ENCODE data around the gene TMEM35B.

DNA sequence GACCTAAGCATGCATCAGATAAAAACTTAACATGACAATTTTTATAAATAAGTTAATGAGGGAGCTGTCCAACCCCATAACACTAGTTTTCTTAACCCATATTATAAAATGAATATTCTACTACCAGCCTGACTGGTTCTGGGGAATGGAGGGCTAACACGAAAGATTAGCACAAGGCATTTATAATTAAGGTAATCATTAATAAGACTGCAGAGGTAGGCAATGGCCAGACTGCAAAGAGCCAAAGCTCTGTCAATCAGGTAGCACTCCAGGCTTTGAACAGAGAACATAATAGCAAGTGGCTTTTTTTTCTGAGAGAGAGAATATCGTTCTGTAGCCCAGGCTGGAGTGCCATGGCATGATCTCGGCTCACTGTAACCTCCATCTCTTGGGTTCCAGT lies 20.6 kb upstream of the TMEM35B start:
- TF ChIP-seq, protein P1, sequence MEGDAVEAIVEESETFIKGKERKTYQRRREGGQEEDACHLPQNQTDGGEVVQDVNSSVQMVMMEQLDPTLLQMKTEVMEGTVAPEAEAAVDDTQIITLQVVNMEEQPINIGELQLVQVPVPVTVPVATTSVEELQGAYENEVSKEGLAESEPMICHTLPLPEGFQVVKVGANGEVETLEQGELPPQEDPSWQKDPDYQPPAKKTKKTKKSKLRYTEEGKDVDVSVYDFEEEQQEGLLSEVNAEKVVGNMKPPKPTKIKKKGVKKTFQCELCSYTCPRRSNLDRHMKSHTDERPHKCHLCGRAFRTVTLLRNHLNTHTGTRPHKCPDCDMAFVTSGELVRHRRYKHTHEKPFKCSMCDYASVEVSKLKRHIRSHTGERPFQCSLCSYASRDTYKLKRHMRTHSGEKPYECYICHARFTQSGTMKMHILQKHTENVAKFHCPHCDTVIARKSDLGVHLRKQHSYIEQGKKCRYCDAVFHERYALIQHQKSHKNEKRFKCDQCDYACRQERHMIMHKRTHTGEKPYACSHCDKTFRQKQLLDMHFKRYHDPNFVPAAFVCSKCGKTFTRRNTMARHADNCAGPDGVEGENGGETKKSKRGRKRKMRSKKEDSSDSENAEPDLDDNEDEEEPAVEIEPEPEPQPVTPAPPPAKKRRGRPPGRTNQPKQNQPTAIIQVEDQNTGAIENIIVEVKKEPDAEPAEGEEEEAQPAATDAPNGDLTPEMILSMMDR (conservative IDR thresholded peaks at IDR 0.05; ENCODE audit: low read depth in 2 of 2), result no peak
- TF ChIP-seq POLR2AphosphoS5 (IDR thresholded peaks at IDR 0.05; ENCODE audit: low read depth) (no peak), EZH2 (IDR thresholded peaks at IDR 0.05; ENCODE audit: low read depth, unreplicated experiment) (no peak), ZNF114 (CRISPR knock-in tag; IDR thresholded peaks at IDR 0.05) (no peak), EZH2phosphoT487 (IDR thresholded peaks at IDR 0.05; ENCODE audit: unreplicated experiment) (no peak), JUNB (IDR thresholded peaks at IDR 0.05; ENCODE audit: unreplicated experiment) (no peak), CREB1 (CRISPR knock-in tag; IDR thresholded peaks at IDR 0.05; ENCODE audit: low read depth) (no peak), ZNF331 (CRISPR knock-in tag; IDR thresholded peaks at IDR 0.05; ENCODE audit: low read depth) (no peak)
- TF ChIP-seq, protein P2, sequence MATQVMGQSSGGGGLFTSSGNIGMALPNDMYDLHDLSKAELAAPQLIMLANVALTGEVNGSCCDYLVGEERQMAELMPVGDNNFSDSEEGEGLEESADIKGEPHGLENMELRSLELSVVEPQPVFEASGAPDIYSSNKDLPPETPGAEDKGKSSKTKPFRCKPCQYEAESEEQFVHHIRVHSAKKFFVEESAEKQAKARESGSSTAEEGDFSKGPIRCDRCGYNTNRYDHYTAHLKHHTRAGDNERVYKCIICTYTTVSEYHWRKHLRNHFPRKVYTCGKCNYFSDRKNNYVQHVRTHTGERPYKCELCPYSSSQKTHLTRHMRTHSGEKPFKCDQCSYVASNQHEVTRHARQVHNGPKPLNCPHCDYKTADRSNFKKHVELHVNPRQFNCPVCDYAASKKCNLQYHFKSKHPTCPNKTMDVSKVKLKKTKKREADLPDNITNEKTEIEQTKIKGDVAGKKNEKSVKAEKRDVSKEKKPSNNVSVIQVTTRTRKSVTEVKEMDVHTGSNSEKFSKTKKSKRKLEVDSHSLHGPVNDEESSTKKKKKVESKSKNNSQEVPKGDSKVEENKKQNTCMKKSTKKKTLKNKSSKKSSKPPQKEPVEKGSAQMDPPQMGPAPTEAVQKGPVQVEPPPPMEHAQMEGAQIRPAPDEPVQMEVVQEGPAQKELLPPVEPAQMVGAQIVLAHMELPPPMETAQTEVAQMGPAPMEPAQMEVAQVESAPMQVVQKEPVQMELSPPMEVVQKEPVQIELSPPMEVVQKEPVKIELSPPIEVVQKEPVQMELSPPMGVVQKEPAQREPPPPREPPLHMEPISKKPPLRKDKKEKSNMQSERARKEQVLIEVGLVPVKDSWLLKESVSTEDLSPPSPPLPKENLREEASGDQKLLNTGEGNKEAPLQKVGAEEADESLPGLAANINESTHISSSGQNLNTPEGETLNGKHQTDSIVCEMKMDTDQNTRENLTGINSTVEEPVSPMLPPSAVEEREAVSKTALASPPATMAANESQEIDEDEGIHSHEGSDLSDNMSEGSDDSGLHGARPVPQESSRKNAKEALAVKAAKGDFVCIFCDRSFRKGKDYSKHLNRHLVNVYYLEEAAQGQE (IDR thresholded peaks at IDR 0.05; ENCODE audit: unreplicated experiment), result no peak
- TF ChIP-seq, protein P3, sequence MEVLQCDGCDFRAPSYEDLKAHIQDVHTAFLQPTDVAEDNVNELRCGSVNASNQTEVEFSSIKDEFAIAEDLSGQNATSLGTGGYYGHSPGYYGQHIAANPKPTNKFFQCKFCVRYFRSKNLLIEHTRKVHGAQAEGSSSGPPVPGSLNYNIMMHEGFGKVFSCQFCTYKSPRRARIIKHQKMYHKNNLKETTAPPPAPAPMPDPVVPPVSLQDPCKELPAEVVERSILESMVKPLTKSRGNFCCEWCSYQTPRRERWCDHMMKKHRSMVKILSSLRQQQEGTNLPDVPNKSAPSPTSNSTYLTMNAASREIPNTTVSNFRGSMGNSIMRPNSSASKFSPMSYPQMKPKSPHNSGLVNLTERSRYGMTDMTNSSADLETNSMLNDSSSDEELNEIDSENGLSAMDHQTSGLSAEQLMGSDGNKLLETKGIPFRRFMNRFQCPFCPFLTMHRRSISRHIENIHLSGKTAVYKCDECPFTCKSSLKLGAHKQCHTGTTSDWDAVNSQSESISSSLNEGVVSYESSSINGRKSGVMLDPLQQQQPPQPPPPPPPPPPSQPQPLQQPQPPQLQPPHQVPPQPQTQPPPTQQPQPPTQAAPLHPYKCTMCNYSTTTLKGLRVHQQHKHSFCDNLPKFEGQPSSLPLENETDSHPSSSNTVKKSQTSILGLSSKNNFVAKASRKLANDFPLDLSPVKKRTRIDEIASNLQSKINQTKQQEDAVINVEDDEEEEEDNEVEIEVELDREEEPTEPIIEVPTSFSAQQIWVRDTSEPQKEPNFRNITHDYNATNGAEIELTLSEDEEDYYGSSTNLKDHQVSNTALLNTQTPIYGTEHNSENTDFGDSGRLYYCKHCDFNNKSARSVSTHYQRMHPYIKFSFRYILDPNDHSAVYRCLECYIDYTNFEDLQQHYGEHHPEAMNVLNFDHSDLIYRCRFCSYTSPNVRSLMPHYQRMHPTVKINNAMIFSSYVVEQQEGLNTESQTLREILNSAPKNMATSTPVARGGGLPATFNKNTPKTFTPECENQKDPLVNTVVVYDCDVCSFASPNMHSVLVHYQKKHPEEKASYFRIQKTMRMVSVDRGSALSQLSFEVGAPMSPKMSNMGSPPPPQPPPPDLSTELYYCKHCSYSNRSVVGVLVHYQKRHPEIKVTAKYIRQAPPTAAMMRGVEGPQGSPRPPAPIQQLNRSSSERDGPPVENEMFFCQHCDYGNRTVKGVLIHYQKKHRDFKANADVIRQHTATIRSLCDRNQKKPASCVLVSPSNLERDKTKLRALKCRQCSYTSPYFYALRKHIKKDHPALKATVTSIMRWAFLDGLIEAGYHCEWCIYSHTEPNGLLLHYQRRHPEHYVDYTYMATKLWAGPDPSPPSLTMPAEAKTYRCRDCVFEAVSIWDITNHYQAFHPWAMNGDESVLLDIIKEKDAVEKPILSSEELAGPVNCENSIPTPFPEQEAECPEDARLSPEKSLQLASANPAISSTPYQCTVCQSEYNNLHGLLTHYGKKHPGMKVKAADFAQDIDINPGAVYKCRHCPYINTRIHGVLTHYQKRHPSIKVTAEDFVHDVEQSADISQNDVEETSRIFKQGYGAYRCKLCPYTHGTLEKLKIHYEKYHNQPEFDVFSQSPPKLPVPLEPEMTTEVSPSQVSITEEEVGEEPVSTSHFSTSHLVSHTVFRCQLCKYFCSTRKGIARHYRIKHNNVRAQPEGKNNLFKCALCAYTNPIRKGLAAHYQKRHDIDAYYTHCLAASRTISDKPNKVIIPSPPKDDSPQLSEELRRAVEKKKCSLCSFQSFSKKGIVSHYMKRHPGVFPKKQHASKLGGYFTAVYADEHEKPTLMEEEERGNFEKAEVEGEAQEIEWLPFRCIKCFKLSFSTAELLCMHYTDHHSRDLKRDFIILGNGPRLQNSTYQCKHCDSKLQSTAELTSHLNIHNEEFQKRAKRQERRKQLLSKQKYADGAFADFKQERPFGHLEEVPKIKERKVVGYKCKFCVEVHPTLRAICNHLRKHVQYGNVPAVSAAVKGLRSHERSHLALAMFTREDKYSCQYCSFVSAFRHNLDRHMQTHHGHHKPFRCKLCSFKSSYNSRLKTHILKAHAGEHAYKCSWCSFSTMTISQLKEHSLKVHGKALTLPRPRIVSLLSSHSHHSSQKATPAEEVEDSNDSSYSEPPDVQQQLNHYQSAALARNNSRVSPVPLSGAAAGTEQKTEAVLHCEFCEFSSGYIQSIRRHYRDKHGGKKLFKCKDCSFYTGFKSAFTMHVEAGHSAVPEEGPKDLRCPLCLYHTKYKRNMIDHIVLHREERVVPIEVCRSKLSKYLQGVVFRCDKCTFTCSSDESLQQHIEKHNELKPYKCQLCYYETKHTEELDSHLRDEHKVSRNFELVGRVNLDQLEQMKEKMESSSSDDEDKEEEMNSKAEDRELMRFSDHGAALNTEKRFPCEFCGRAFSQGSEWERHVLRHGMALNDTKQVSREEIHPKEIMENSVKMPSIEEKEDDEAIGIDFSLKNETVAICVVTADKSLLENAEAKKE (CRISPR knock-in tag; IDR thresholded peaks at IDR 0.05), result no peak
- TF ChIP-seq, protein P4, sequence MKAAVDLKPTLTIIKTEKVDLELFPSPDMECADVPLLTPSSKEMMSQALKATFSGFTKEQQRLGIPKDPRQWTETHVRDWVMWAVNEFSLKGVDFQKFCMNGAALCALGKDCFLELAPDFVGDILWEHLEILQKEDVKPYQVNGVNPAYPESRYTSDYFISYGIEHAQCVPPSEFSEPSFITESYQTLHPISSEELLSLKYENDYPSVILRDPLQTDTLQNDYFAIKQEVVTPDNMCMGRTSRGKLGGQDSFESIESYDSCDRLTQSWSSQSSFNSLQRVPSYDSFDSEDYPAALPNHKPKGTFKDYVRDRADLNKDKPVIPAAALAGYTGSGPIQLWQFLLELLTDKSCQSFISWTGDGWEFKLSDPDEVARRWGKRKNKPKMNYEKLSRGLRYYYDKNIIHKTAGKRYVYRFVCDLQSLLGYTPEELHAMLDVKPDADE (IDR thresholded peaks at IDR 0.05), result no peak

Data from GM23338 (cell line).